WTC11 (cell line): Measurements from ENCODE around the gene ZNF609. TPM values are rescaled to one million over a fixed set of nuclear protein-coding genes. Genes with fewer than 3 reads are reported as not detected.

Experiments used
- ATAC-seq: fragments of 200-7000 bp; cut with Tn5 transposase; 2 replicates; pipeline ENCODE4 v1.10.0; 2021; ENCODE audit warnings: mild to moderate bottlenecking, moderate library complexity
- CTCF ChIA-PET: fragments of 300-600 bp; sonication (Branson Sonifier 250); formaldehyde crosslinking; loops from one replicate; lab custom pipeline; 2021; ENCODE audit warnings: antibody characterized with exemption; lab: Charles Lee
- POLR2A ChIA-PET: fragments of 350-600 bp; sonication (Branson Sonifier 250); formaldehyde crosslinking; loops from one replicate; lab custom pipeline; 2021; ENCODE audit warnings: antibody characterized with exemption; lab: Charles Lee
- DNase-seq: peaks from one replicate; pipeline ENCODE4 v3.0.0; 2021; ENCODE audit warnings: low spot score
- H3K27ac Mint-ChIP-seq: 2 replicates; pipeline ENCODE4 v1.8.0; 2021; ENCODE audit warnings: mixed read lengths
- H3K27me3 Mint-ChIP-seq: 2 replicates; pipeline ENCODE4 v1.8.0; 2021; ENCODE audit warnings: low read depth, mild to moderate bottlenecking, moderate library complexity, mixed read lengths
- H3K36me3 Mint-ChIP-seq: 2 replicates; pipeline ENCODE4 v1.8.0; 2021; ENCODE audit warnings: mixed read lengths
- H3K4me1 Mint-ChIP-seq: 2 replicates; pipeline ENCODE4 v1.8.0; 2022; ENCODE audit warnings: mixed read lengths
- H3K4me3 Mint-ChIP-seq: 2 replicates; pipeline ENCODE4 v1.8.0; 2021; ENCODE audit warnings: mild to moderate bottlenecking, moderate library complexity, mixed read lengths
- H3K9me3 Mint-ChIP-seq: 2 replicates; pipeline ENCODE4 v1.8.0; 2021; ENCODE audit warnings: mixed read lengths
- AR ChIP-seq: fragments of 250-450 bp; sonication (Bioruptor Pico); IDR thresholded peaks from 2 replicates; pipeline ENCODE4 v1.9.0; 2021; ENCODE audit warnings: mild to moderate bottlenecking
- CBFB ChIP-seq: sonication (generic); formaldehyde crosslinking; IDR thresholded peaks from 2 replicates; pipeline ENCODE4 v1.8.1; 2022; ENCODE audit warnings: mild to moderate bottlenecking, low read depth, missing genetic modification reagents
- E2F5 ChIP-seq: sonication (generic); formaldehyde crosslinking; IDR thresholded peaks from 2 replicates; pipeline ENCODE4 v1.8.1; 2022; ENCODE audit warnings: mild to moderate bottlenecking, moderate library complexity, missing genetic modification reagents
- ERG ChIP-seq: fragments of 250-450 bp; sonication (Bioruptor Pico); IDR thresholded peaks from 2 replicates; pipeline ENCODE4 v1.8.0; 2021; ENCODE audit warnings: mild to moderate bottlenecking
- FOXP4 ChIP-seq: sonication (generic); formaldehyde crosslinking; IDR thresholded peaks from 2 replicates; pipeline ENCODE4 v1.8.0; 2022; ENCODE audit warnings: mild to moderate bottlenecking, missing genetic modification reagents
- IRF1 ChIP-seq: sonication (generic); formaldehyde crosslinking; IDR thresholded peaks from 2 replicates; pipeline ENCODE4 v1.8.0; 2023; ENCODE audit warnings: missing genetic modification reagents
- MLX ChIP-seq: sonication (generic); formaldehyde crosslinking; IDR thresholded peaks from 2 replicates; pipeline ENCODE4 v1.8.1; 2023; ENCODE audit warnings: mild to moderate bottlenecking, missing genetic modification reagents, moderate library complexity
- PRDM15 ChIP-seq: sonication (generic); formaldehyde crosslinking; IDR thresholded peaks from 2 replicates; pipeline ENCODE4 v1.8.0; 2022; ENCODE audit warnings: missing genetic modification reagents
- SP1 ChIP-seq: sonication (generic); formaldehyde crosslinking; conservative IDR thresholded peaks from 2 replicates; pipeline ENCODE4 v1.8.1; 2022; ENCODE audit warnings: missing genetic modification reagents
- STAT6 ChIP-seq: sonication (generic); formaldehyde crosslinking; conservative IDR thresholded peaks from 2 replicates; pipeline ENCODE4 v1.8.1; 2023; ENCODE audit warnings: mild to moderate bottlenecking, low read depth, missing genetic modification reagents, moderate library complexity
- USF1 ChIP-seq: sonication (generic); formaldehyde crosslinking; IDR thresholded peaks from 2 replicates; pipeline ENCODE4 v1.8.0; 2022; ENCODE audit warnings: mild to moderate bottlenecking, missing genetic modification reagents
- ZNF532 ChIP-seq: fragments of 250-450 bp; sonication (Bioruptor Pico); IDR thresholded peaks from 2 replicates; pipeline ENCODE4 v1.9.0; 2021; ENCODE audit warnings: mild to moderate bottlenecking, borderline replicate concordance
- ZNF671 ChIP-seq: fragments of 250-450 bp; sonication (Bioruptor Pico); IDR thresholded peaks from 2 replicates; pipeline ENCODE4 v1.8.0; 2021; ENCODE audit warnings: mild to moderate bottlenecking
- total RNA-seq: library from RNA; stranded (reverse); gene quantifications from 3 replicates; pipeline ENCODE4 v1.2.3, GENCODE V29; 2021

The ZNF609 gene
- total RNA-seq, 1 experiment from 2014 or later = 47.4 TPM

GRCh38 chr15:64645995-64646394 is 185.6 kb downstream of the ZNF609 start (continued):
- TF ChIP-seq ZNF532 (CRISPR knock-in tag) (no peak), ZNF671 (CRISPR knock-in tag) (no peak), SP1 (no peak), E2F5 (CRISPR knock-in tag) (no peak), AR (no peak)
- TF ChIP-seq, all 79 proteins: peak for 0

GRCh38 chr15:64647367-64647766 is 187.0 kb downstream of the ZNF609 start:
- DNase-seq (no peak), ATAC-seq (no peak)
- no peak overlapping the region for H3K4me3 Mint-ChIP-seq
- no peaks in the 10 kb centered on the region for H3K27me3 Mint-ChIP-seq
- no peaks in the 10 kb centered on the region for H3K36me3 Mint-ChIP-seq
- ChIA-PET POLR2A (interaction anchor here (0.7 kb wide), 2 partner anchors 154 to 409 kb away, joined by 4 to 5 read pairs; no protein-coding TSS in a partner anchor), CTCF (no interaction called here)
- H3K27ac Mint-ChIP-seq = no peak overlapping the region
- H3K9me3 Mint-ChIP-seq = peaks cover 8% of the 10 kb centered on the region
- peaks cover 21% of the 10 kb centered on the region for H3K4me1 Mint-ChIP-seq
- TF ChIP-seq MLX (CRISPR knock-in tag) (no peak), USF1 (CRISPR knock-in tag) (no peak), FOXP4 (CRISPR knock-in tag) (no peak), CBFB (no peak), ERG (CRISPR knock-in tag) (no peak), PRDM15 (CRISPR knock-in tag) (no peak), STAT6 (CRISPR knock-in tag) (no peak), IRF1 (CRISPR knock-in tag) (no peak)
